ENCODE data around the gene GBF1.

GBF1 gene

DNA sequence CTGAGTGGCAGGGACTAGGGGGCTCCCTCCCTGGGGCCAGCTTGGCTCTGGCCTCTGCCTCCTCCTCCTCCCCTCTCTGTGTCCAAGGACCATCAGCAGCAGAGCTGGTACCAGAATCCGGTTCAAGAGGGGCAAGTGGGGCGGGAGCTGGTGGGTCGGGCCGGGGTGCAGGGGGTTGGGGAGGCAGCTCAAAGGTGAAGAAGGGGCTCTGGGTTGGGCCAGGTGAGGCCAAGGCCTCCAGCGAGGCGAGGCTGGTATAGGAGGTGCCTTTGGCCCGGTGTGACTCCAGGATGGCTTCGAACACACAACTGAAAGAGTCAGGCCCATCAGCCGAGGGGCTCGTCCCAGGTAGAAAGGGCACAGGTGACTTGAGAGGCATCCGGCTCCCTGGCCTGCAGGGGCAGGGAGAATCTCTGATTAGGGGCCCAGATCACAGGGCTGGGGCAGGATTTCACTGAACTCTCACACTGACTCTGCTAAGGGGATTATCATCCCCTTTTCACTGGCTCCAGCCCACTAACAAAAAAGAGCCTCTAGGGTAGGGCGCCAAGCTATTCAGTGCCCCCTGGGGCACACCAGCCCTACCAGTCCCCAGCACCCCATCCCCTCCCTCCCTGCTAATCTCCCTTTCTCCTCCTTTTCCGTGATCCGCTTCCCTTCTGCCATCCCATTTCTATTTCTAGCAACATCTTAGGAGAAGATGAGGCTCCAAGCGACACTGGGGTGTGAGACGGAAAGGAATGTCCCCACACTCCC, 168.7 kb downstream of the GBF1 start:
- H3K27me3 ChIP-seq (ENCODE audit: control insufficient read depth in 3 of 3, insufficient read depth in 3 of 3, low read depth in 1 of 3, low read length in 3 of 3) = peaks cover 0 to 28% (median 11%) of the 10 kb centered on the region in 3 experiments
- no peak overlapping the region for H3K4me2 ChIP-seq (ENCODE audit: insufficient read depth, low read length, poor library complexity, severe bottlenecking)

DNA sequence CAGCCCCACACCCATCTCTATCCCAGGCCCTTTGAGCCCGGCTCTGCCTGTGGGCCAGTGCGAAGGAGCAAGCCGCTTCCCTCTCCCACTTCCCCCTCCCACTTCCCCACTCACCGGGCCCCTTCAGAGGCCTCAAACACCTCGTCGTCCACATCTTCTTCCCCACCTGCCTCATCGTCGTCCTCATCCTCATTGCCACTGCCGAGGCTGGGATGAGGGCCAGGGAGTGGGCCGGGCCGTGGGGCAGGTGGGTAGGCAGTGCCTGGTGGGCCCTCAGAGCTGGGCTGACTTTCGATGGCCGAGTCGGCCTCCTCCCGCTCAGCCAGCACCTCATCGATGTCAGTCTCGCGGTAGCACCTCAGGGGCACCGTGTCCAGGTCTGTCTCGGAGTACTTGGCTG, 169.4 kb downstream of the GBF1 start:
- Histone ChIP-seq H3K79me1 (ENCODE audit: low read depth, low read length) (no peaks in the 10 kb centered on the region), H2BK5ac (ENCODE audit: low read length) (peak overlapping the region; percentile 19), H3K27ac (replicated peaks; ENCODE audit: low read length) (no peak overlapping the region), H2BK12ac (ENCODE audit: low read length) (peak overlapping the region; percentile 100), H3K4me1 (ENCODE audit: control insufficient read depth in 2 of 2, insufficient read depth in 1 of 2, low read depth in 1 of 2, low read length in 2 of 2) (peaks cover 47 to 64% of the 10 kb centered on the region in 2 donors), H3K23ac (ENCODE audit: low read depth, low read length, poor library complexity) (peak overlapping the region; percentile 77), H4K8ac (ENCODE audit: low read depth, low read length) (no peak overlapping the region), H3K27me3 (ENCODE audit: control insufficient read depth in 3 of 3, insufficient read depth in 3 of 3, low read depth in 1 of 3, low read length in 3 of 3) (peaks cover 0 to 22% (median 6%) of the 10 kb centered on the region in 3 experiments), H2BK120ac (ENCODE audit: low read depth, low read length) (no peak overlapping the region), H4K91ac (ENCODE audit: low read depth, low read length, poor library complexity) (no peak overlapping the region), H3K9ac (ENCODE audit: low read depth, low read length, poor library complexity) (peak overlapping the region; percentile 24), H3K4me3 (ENCODE audit: low read length in 2 of 2) (no peak overlapping the region), H3K14ac (ENCODE audit: low read length) (peak overlapping the region; percentile 8), H3K36me3 (replicated peaks in 1 of 2; ENCODE audit: control insufficient read depth in 2 of 2, insufficient read depth in 2 of 2, low read length in 2 of 2) (peaks cover 0 to 17% of the 10 kb centered on the region in 2 donors), H2AK5ac (ENCODE audit: low read depth, low read length) (peak overlapping the region; percentile 82), H3K9me3 (replicated peaks in 1 of 2; ENCODE audit: control insufficient read depth in 2 of 2, insufficient read depth in 1 of 2, low read depth in 1 of 2, low read length in 2 of 2) (peaks cover 0 to 4% of the 10 kb centered on the region in 2 donors), H2BK15ac (ENCODE audit: low read length) (peak overlapping the region; percentile 81), H3K4me2 (ENCODE audit: insufficient read depth, low read length, poor library complexity, severe bottlenecking) (no peak overlapping the region), H2AFZ (ENCODE audit: low read length) (no peak overlapping the region), H3K18ac (ENCODE audit: low read length) (peak overlapping the region; percentile 77), H3K4ac (ENCODE audit: low read length) (peak overlapping the region; percentile 72)
- WGBS, 2 donors (ENCODE audit: extremely low coverage in 2 of 2, insufficient read length in 2 of 2, insufficient replicate concordance in 1 of 2) = no CpG with 5 or more reads among the region's 20 CpGs
- no peak for DNase-seq (ENCODE audit: low spot score)

More for the DNA sequence above, 168.7 kb downstream of the GBF1 start:
- Histone ChIP-seq H2BK15ac (ENCODE audit: low read length) (no peak overlapping the region), H3K23ac (ENCODE audit: low read depth, low read length, poor library complexity) (no peak overlapping the region), H4K91ac (ENCODE audit: low read depth, low read length, poor library complexity) (no peak overlapping the region), H4K8ac (ENCODE audit: low read depth, low read length) (no peak overlapping the region), H3K18ac (ENCODE audit: low read length) (peak overlapping the region; percentile 36), H3K4me3 (ENCODE audit: low read length in 2 of 2) (no peak overlapping the region), H2BK12ac (ENCODE audit: low read length) (peak overlapping the region; percentile 100), H3K79me1 (ENCODE audit: low read depth, low read length) (no peaks in the 10 kb centered on the region), H2AK5ac (ENCODE audit: low read depth, low read length) (no peak overlapping the region), H3K36me3 (replicated peaks in 1 of 2; ENCODE audit: control insufficient read depth in 2 of 2, insufficient read depth in 2 of 2, low read length in 2 of 2) (peaks cover 0 to 17% of the 10 kb centered on the region in 2 donors), H3K9me3 (replicated peaks in 1 of 2; ENCODE audit: control insufficient read depth in 2 of 2, insufficient read depth in 1 of 2, low read depth in 1 of 2, low read length in 2 of 2) (peaks cover 0 to 4% of the 10 kb centered on the region in 2 donors), H2BK120ac (ENCODE audit: low read depth, low read length) (no peak overlapping the region), H2BK5ac (ENCODE audit: low read length) (peak overlapping the region; percentile 19), H2AFZ (ENCODE audit: low read length) (no peak overlapping the region), H3K9ac (ENCODE audit: low read depth, low read length, poor library complexity) (no peak overlapping the region), H3K14ac (ENCODE audit: low read length) (no peak overlapping the region), H3K27ac (replicated peaks; ENCODE audit: low read length) (peak overlapping the region; percentile 50), H3K4me1 (ENCODE audit: control insufficient read depth in 2 of 2, insufficient read depth in 1 of 2, low read depth in 1 of 2, low read length in 2 of 2) (peaks cover 49 to 69% of the 10 kb centered on the region in 2 donors), H3K4ac (ENCODE audit: low read length) (no peak overlapping the region)
- no peak for DNase-seq (ENCODE audit: low spot score)
- no CpG with 5 or more reads among the region's 16 CpGs for WGBS, 2 donors (ENCODE audit: extremely low coverage in 2 of 2, insufficient read length in 2 of 2, insufficient replicate concordance in 1 of 2)

DNA sequence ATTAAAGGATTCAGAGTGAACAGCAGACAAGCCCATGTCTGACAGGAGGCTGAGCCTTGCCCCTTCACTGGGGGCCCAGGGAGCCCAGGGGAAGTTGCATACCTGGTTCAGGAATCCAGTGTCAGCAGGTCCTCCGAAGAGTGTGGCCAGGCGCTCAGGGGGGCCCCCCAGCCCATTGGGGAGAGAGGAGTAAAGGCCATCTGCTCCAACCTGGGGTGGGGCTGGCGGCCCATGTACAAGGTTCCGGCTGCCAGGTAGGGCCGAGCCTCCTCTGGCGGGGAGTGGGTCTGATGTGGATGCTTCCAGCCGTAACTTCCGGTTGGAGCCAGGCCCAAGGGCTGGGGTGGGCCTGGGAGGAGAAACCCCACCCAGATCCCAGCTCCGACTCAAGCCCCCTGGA, 171.0 kb downstream of the GBF1 start:
- Histone ChIP-seq H3K4me3 (ENCODE audit: low read length in 2 of 2) (no peak overlapping the region), H3K4me1 (ENCODE audit: control insufficient read depth in 2 of 2, insufficient read depth in 1 of 2, low read depth in 1 of 2, low read length in 2 of 2) (peaks cover 38 to 49% of the 10 kb centered on the region in 2 donors), H4K8ac (ENCODE audit: low read depth, low read length) (no peak overlapping the region), H2BK120ac (ENCODE audit: low read depth, low read length) (no peak overlapping the region), H3K4me2 (ENCODE audit: insufficient read depth, low read length, poor library complexity, severe bottlenecking) (no peak overlapping the region), H2BK12ac (ENCODE audit: low read length) (no peak overlapping the region), H3K14ac (ENCODE audit: low read length) (no peak overlapping the region), H3K4ac (ENCODE audit: low read length) (no peak overlapping the region), H3K23ac (ENCODE audit: low read depth, low read length, poor library complexity) (no peak overlapping the region), H3K27ac (replicated peaks; ENCODE audit: low read length) (no peak overlapping the region), H2AFZ (ENCODE audit: low read length) (no peak overlapping the region), H3K27me3 (ENCODE audit: control insufficient read depth in 3 of 3, insufficient read depth in 3 of 3, low read depth in 1 of 3, low read length in 3 of 3) (peaks cover 0 to 7% (median 0%) of the 10 kb centered on the region in 3 experiments), H3K9ac (ENCODE audit: low read depth, low read length, poor library complexity) (no peak overlapping the region), H3K79me1 (ENCODE audit: low read depth, low read length) (no peaks in the 10 kb centered on the region), H4K91ac (ENCODE audit: low read depth, low read length, poor library complexity) (no peak overlapping the region), H3K18ac (ENCODE audit: low read length) (no peak overlapping the region), H3K36me3 (replicated peaks in 1 of 2; ENCODE audit: control insufficient read depth in 2 of 2, insufficient read depth in 2 of 2, low read length in 2 of 2) (peaks cover 0 to 15% of the 10 kb centered on the region in 2 donors), H2BK5ac (ENCODE audit: low read length) (no peak overlapping the region), H2BK15ac (ENCODE audit: low read length) (peak overlapping the region; percentile 3), H2AK5ac (ENCODE audit: low read depth, low read length) (no peak overlapping the region), H3K9me3 (replicated peaks in 1 of 2; ENCODE audit: control insufficient read depth in 2 of 2, insufficient read depth in 1 of 2, low read depth in 1 of 2, low read length in 2 of 2) (peaks cover 0 to 2% of the 10 kb centered on the region in 2 donors)
- no peak for DNase-seq (ENCODE audit: low spot score)
- WGBS, 2 donors (ENCODE audit: extremely low coverage in 2 of 2, insufficient read length in 2 of 2, insufficient replicate concordance in 1 of 2) = no CpG with 5 or more reads among the region's 9 CpGs

DNA sequence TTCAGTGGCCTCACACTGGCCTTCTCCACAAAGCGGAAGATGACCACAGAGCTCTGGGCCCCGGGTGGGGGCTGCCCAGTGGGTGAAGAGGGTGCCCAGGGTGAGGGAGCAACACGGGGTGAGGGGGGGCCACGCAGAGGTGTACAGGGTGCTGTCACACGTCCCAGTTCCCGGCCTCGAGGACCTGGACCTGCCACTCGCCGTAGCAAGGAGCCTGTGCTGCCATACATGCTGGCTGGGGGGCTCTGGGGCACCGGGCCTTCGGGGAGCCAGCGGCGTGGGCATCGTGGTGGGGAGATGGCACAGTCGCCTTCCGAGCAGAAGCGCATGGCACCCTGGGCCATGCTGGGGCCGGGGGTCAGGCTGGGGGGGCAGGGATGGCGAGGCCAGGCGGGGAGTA, 171.4 kb downstream of the GBF1 start:
- H3K27me3 ChIP-seq (ENCODE audit: control insufficient read depth in 3 of 3, insufficient read depth in 3 of 3, low read depth in 1 of 3, low read length in 3 of 3) = peaks cover 0 to 7% (median 0%) of the 10 kb centered on the region in 3 experiments
- H4K91ac ChIP-seq (ENCODE audit: low read depth, low read length, poor library complexity) = no peak overlapping the region
- no peak overlapping the region for H2BK12ac ChIP-seq (ENCODE audit: low read length)
- peak overlapping the region; percentile 3 for H2BK15ac ChIP-seq (ENCODE audit: low read length)
- no peaks in the 10 kb centered on the region for H3K79me1 ChIP-seq (ENCODE audit: low read depth, low read length)
- H3K23ac ChIP-seq (ENCODE audit: low read depth, low read length, poor library complexity) = no peak overlapping the region
- H3K14ac ChIP-seq (ENCODE audit: low read length) = no peak overlapping the region
- no peak overlapping the region for H4K8ac ChIP-seq (ENCODE audit: low read depth, low read length)
- H3K9ac ChIP-seq (ENCODE audit: low read depth, low read length, poor library complexity) = no peak overlapping the region
- no peaks in the 10 kb centered on the region for H3K9me3 ChIP-seq (replicated peaks in 1 of 2; ENCODE audit: control insufficient read depth in 2 of 2, insufficient read depth in 1 of 2, low read depth in 1 of 2, low read length in 2 of 2)
- no peak for DNase-seq (ENCODE audit: low spot score)
- no peak overlapping the region for H3K4me2 ChIP-seq (ENCODE audit: insufficient read depth, low read length, poor library complexity, severe bottlenecking)
- WGBS, 2 donors (ENCODE audit: extremely low coverage in 2 of 2, insufficient read length in 2 of 2, insufficient replicate concordance in 1 of 2) = no CpG with 5 or more reads among the region's 20 CpGs
- H2AFZ ChIP-seq (ENCODE audit: low read length) = no peak overlapping the region
- H3K4me1 ChIP-seq (ENCODE audit: control insufficient read depth in 2 of 2, insufficient read depth in 1 of 2, low read depth in 1 of 2, low read length in 2 of 2) = peaks cover 38 to 48% of the 10 kb centered on the region in 2 donors
- no peak overlapping the region for H3K4ac ChIP-seq (ENCODE audit: low read length)
- H3K4me3 ChIP-seq (ENCODE audit: low read length in 2 of 2) = no peak overlapping the region
- no peak overlapping the region for H3K27ac ChIP-seq (replicated peaks; ENCODE audit: low read length)
- H3K18ac ChIP-seq (ENCODE audit: low read length) = no peak overlapping the region
- no peak overlapping the region for H2BK5ac ChIP-seq (ENCODE audit: low read length)
- peaks cover 0 to 11% of the 10 kb centered on the region in 2 donors for H3K36me3 ChIP-seq (replicated peaks in 1 of 2; ENCODE audit: control insufficient read depth in 2 of 2, insufficient read depth in 2 of 2, low read length in 2 of 2)
- no peak overlapping the region for H2AK5ac ChIP-seq (ENCODE audit: low read depth, low read length)
- no peak overlapping the region for H2BK120ac ChIP-seq (ENCODE audit: low read depth, low read length)
